Mesenchymal stem cell (in vitro differentiated cells and primary cell): ENCODE data around the gene AKT3.

Experiments
- DNase-seq: peaks from one replicate; pipeline ENCODE4 v3.0.0-alpha.2; 2013
- H2AFZ ChIP-seq: one replicate; pipeline ENCODE4 v1.6.1; 2013; ENCODE audit warnings: low read depth, mild to moderate bottlenecking, control low read depth, inconsistent platforms, low read length, moderate library complexity
- H2AK5ac ChIP-seq: 2 replicates; pipeline ENCODE4 v1.6.1; 2013; ENCODE audit warnings: low read length, moderate library complexity, mild to moderate bottlenecking, inconsistent platforms; ENCODE audit not compliant: severe bottlenecking
- H2BK120ac ChIP-seq: one replicate; pipeline ENCODE4 v1.6.1; 2013; ENCODE audit warnings: low read depth, mild to moderate bottlenecking, inconsistent platforms, low read length, moderate library complexity
- H2BK12ac ChIP-seq, 2 experiments: one replicate each; pipeline ENCODE4 v1.6.1; 2013; ENCODE audit warnings: inconsistent platforms in 2 of 2, low read length in 2 of 2, mild to moderate bottlenecking in 2 of 2, moderate library complexity in 2 of 2, control low read depth in 1 of 2
- H2BK15ac ChIP-seq: one replicate; pipeline ENCODE4 v1.6.1; 2013; ENCODE audit warnings: mild to moderate bottlenecking, low read depth, inconsistent platforms; ENCODE audit not compliant: poor library complexity, severe bottlenecking
- H2BK5ac ChIP-seq: 2 replicates; pipeline ENCODE4 v1.6.1; 2013; ENCODE audit warnings: low read depth, mild to moderate bottlenecking, low read length, control low read depth, inconsistent platforms; ENCODE audit not compliant: poor library complexity, severe bottlenecking
- H3K14ac ChIP-seq, 2 experiments: one replicate each; pipeline ENCODE4 v1.6.1; 2013; ENCODE audit warnings: inconsistent platforms in 2 of 2, low read length in 2 of 2, control low read depth in 1 of 2, mild to moderate bottlenecking in 1 of 2, moderate library complexity in 1 of 2
- H3K18ac ChIP-seq, 2 experiments: one replicate each; pipeline ENCODE4 v1.6.1; 2013; ENCODE audit warnings: inconsistent platforms in 2 of 2, low read length in 2 of 2, control low read depth in 1 of 2, low read depth in 1 of 2, mild to moderate bottlenecking in 1 of 2
- H3K23ac ChIP-seq, 2 experiments: one replicate each; pipeline ENCODE4 v1.6.1; 2013; ENCODE audit warnings: inconsistent platforms in 2 of 2, low read length in 2 of 2, mild to moderate bottlenecking in 2 of 2, moderate library complexity in 2 of 2, control low read depth in 1 of 2
- H3K27ac ChIP-seq: 2 replicates; pipeline ENCODE4 v1.5.1; 2013; ENCODE audit warnings: mild to moderate bottlenecking, moderate library complexity, low read length, control low read depth, inconsistent platforms; ENCODE audit not compliant: poor library complexity, severe bottlenecking
- H3K27me3 ChIP-seq, 2 experiments: 2 replicates each; pipeline versions ENCODE4 v1.6.1 to v1.7.0; 2013; ENCODE audit warnings: low read length in 2 of 2, mild to moderate bottlenecking in 2 of 2, moderate library complexity in 2 of 2, control low read depth in 1 of 2, inconsistent platforms in 1 of 2; ENCODE audit not compliant: control insufficient read depth in 1 of 2, insufficient read depth in 1 of 2
- H3K36me3 ChIP-seq, 2 experiments: 2 replicates each; pipeline versions ENCODE4 v1.6.1 to v1.7.0; 2013; ENCODE audit warnings: low read length in 2 of 2, control low read depth in 1 of 2, inconsistent platforms in 1 of 2, low read depth in 1 of 2, mild to moderate bottlenecking in 1 of 2; ENCODE audit not compliant: insufficient read depth in 2 of 2, control insufficient read depth in 1 of 2
- H3K4ac ChIP-seq, 2 experiments: one replicate each; pipeline ENCODE4 v1.6.1; 2013; ENCODE audit warnings: inconsistent platforms in 2 of 2, low read length in 2 of 2, mild to moderate bottlenecking in 2 of 2, moderate library complexity in 2 of 2, control low read depth in 1 of 2, low read depth in 1 of 2
- H3K4me1 ChIP-seq: 2 replicates; pipeline ENCODE4 v1.6.1; 2013; ENCODE audit warnings: low read depth, low read length, control low read depth; ENCODE audit not compliant: control insufficient read depth, insufficient read depth
- H3K4me2 ChIP-seq: 2 replicates; pipeline ENCODE4 v1.6.1; 2013; ENCODE audit warnings: low read length, mild to moderate bottlenecking, inconsistent platforms; ENCODE audit not compliant: poor library complexity, severe bottlenecking
- H3K4me3 ChIP-seq, 2 experiments: 2 replicates each; pipeline versions ENCODE4 v1.5.1 to v1.7.0; 2013; ENCODE audit warnings: low read length in 2 of 2, mild to moderate bottlenecking in 2 of 2, control low read depth in 1 of 2, low read depth in 1 of 2; ENCODE audit not compliant: insufficient read depth in 1 of 2
- H3K79me1 ChIP-seq: replicated peaks from 2 replicates; pipeline ENCODE4 v1.6.1; 2013; ENCODE audit warnings: mild to moderate bottlenecking, control low read depth, low read length, inconsistent platforms; ENCODE audit not compliant: poor library complexity, severe bottlenecking
- H3K9ac ChIP-seq: 2 replicates; pipeline ENCODE4 v1.7.0; 2013; ENCODE audit warnings: mild to moderate bottlenecking, low read length, moderate library complexity
- H3K9me3 ChIP-seq: 2 replicates; pipeline ENCODE4 v1.7.0; 2013; ENCODE audit warnings: mild to moderate bottlenecking, low read length; ENCODE audit not compliant: control insufficient read depth
- H4K8ac ChIP-seq: one replicate; pipeline ENCODE4 v1.6.1; 2013; ENCODE audit warnings: inconsistent platforms, mild to moderate bottlenecking, low read length, moderate library complexity
- H4K91ac ChIP-seq: one replicate; pipeline ENCODE4 v1.6.1; 2013; ENCODE audit warnings: mild to moderate bottlenecking, low read length, inconsistent platforms
- WGBS: methylation state at CpG from one replicate; pipeline ENCODE4 v1.1.7; 2013; ENCODE audit warnings: mixed read lengths; 5-methylcytosine and 5-hydroxymethylcytosine counted together

Gene AKT3

GRCh38 chr1:243493156-243494129 lies 356.6 kb downstream of the AKT3 start:
- peaks cover 45 to 47% of the 10 kb centered on the region in 2 experiments for H3K36me3 ChIP-seq
- no peak overlapping the region for H2AFZ ChIP-seq
- H2BK120ac ChIP-seq, result no peak overlapping the region
- H3K27me3 ChIP-seq, result no peaks in the 10 kb centered on the region
- no peaks in the 10 kb centered on the region for H3K9me3 ChIP-seq
- no peak overlapping the region for H2BK15ac ChIP-seq
- H3K23ac ChIP-seq, result no peak overlapping the region
- no peak overlapping the region for H3K9ac ChIP-seq
- H3K4me2 ChIP-seq, result no peak overlapping the region
- H3K79me1 ChIP-seq, result peaks cover 17% of the 10 kb centered on the region
- H3K18ac ChIP-seq, result no peak overlapping the region
- H3K4me1 ChIP-seq, result peaks cover 7% of the 10 kb centered on the region
- H2BK12ac ChIP-seq, result no peak overlapping the region
- no peak overlapping the region for H3K27ac ChIP-seq
- H3K4ac ChIP-seq, result no peak overlapping the region
- no peak overlapping the region for H4K8ac ChIP-seq
- no peak overlapping the region for H2AK5ac ChIP-seq
- no peak overlapping the region for H3K4me3 ChIP-seq
- no peak overlapping the region for H4K91ac ChIP-seq
- no peak for DNase-seq
- H2BK5ac ChIP-seq, result no peak overlapping the region
- H3K14ac ChIP-seq, result no peak overlapping the region
- 90% methylated on average over 10 of the region's 14 CpGs for WGBS

- peaks cover 3% of the 10 kb centered on the region for H3K4me1 ChIP-seq
- H4K91ac ChIP-seq, result no peak overlapping the region
- no peak overlapping the region for H3K4me3 ChIP-seq
- H2AFZ ChIP-seq, result no peak overlapping the region
- H3K4me2 ChIP-seq, result no peak overlapping the region
- no peaks in the 10 kb centered on the region for H3K27me3 ChIP-seq
- H3K27ac ChIP-seq, result no peak overlapping the region
- H3K14ac ChIP-seq, result no peak overlapping the region
- no peak overlapping the region for H2AK5ac ChIP-seq
- H2BK12ac ChIP-seq, result no peak overlapping the region
- peaks cover 33 to 34% of the 10 kb centered on the region in 2 experiments for H3K36me3 ChIP-seq
- H3K4ac ChIP-seq, result no peak overlapping the region
- H2BK120ac ChIP-seq, result no peak overlapping the region
- H4K8ac ChIP-seq, result no peak overlapping the region
- no peak overlapping the region for H2BK5ac ChIP-seq
- no peak overlapping the region for H3K23ac ChIP-seq
- WGBS, result 92% methylated on average over 7 of the region's 8 CpGs
- H3K9me3 ChIP-seq, result no peaks in the 10 kb centered on the region
- H3K9ac ChIP-seq, result peak overlapping the region; percentile 19
- H3K18ac ChIP-seq, result no peak overlapping the region
- DNase-seq, result no peak
- peaks cover 10% of the 10 kb centered on the region for H3K79me1 ChIP-seq
- no peak overlapping the region for H2BK15ac ChIP-seq
Observed at GRCh38 chr1:243490748-243491686, 359.0 kb downstream of the AKT3 start.

- Histone ChIP-seq H3K4me2 (no peak overlapping the region), H3K9ac (peak overlapping the region; percentile 19), H3K4ac (no peak overlapping the region), H3K4me1 (no peaks in the 10 kb centered on the region), H2BK5ac (no peak overlapping the region), H3K4me3 (no peak overlapping the region), H3K27ac (no peak overlapping the region), H2AK5ac (no peak overlapping the region), H3K14ac (no peak overlapping the region), H3K23ac (no peak overlapping the region), H2AFZ (no peak overlapping the region), H4K91ac (no peak overlapping the region), H2BK12ac (no peak overlapping the region), H3K18ac (no peak overlapping the region), H4K8ac (no peak overlapping the region), H2BK15ac (no peak overlapping the region), H3K36me3 (peaks cover 24 to 29% of the 10 kb centered on the region in 2 experiments), H3K9me3 (no peaks in the 10 kb centered on the region), H3K27me3 (no peaks in the 10 kb centered on the region), H2BK120ac (no peak overlapping the region), H3K79me1 (peaks cover 8% of the 10 kb centered on the region)
- 87% methylated on average over 21 of the region's 21 CpGs for WGBS
- no peak for DNase-seq
Observed at GRCh38 chr1:243489681-243490546, 360.1 kb downstream of the AKT3 start.
